SK-N-SH treated with all-trans-retinoic acid at 6 μM for 48 hours (cell line): ENCODE measurements around the gene ZNF681.

ENCODE experiments used
- ATAC-seq: fragments of 200-7000 bp; cut with Tn5 transposase; 3 replicates; pipeline ENCODE4 v1.9.1; 2020; ENCODE audit warnings: mild to moderate bottlenecking, moderate library complexity
- ARNTL ChIP-seq: fragments of 450-650 bp; formaldehyde crosslinking; IDR thresholded peaks from 2 replicates; pipeline ENCODE4 v1.5.0; 2020; ENCODE audit warnings: low read depth, mild to moderate bottlenecking, moderate library complexity, borderline replicate concordance
- CREB5 ChIP-seq: fragments of 250-450 bp; sonication (Bioruptor Pico); IDR thresholded peaks from 2 replicates; pipeline ENCODE4 v1.5.1; 2020; ENCODE audit warnings: low read depth, mild to moderate bottlenecking, moderate library complexity
- CSDC2 ChIP-seq: fragments of 250-450 bp; sonication (Bioruptor Pico); IDR thresholded peaks from 2 replicates; pipeline ENCODE4 v1.5.0; 2020; ENCODE audit warnings: mild to moderate bottlenecking, moderate library complexity
- ESRRG ChIP-seq: fragments of 250-450 bp; sonication (Bioruptor Pico); IDR thresholded peaks from 2 replicates; pipeline ENCODE4 v1.6.1; 2021; ENCODE audit warnings: mild to moderate bottlenecking
- GLIS3 ChIP-seq: fragments of 250-450 bp; sonication (Bioruptor Pico); IDR thresholded peaks from 2 replicates; pipeline ENCODE4 v1.5.0; 2020; ENCODE audit warnings: mild to moderate bottlenecking, moderate library complexity
- ISL1 ChIP-seq: fragments of 250-450 bp; sonication (Bioruptor Pico); IDR thresholded peaks from 2 replicates; pipeline ENCODE4 v2.1.2; 2022; ENCODE audit warnings: mild to moderate bottlenecking, moderate library complexity
- PATZ1 ChIP-seq: fragments of 250-450 bp; sonication (Bioruptor Pico); IDR thresholded peaks from 2 replicates; pipeline ENCODE4 v1.8.0; 2020; ENCODE audit warnings: mild to moderate bottlenecking, moderate library complexity, borderline replicate concordance
- POU6F1 ChIP-seq: fragments of 250-450 bp; sonication (Bioruptor Pico); IDR thresholded peaks from 2 replicates; pipeline ENCODE4 v1.8.0; 2021; ENCODE audit warnings: low read depth, mild to moderate bottlenecking, moderate library complexity, borderline replicate concordance
- PPARA ChIP-seq: fragments of 250-450 bp; sonication (Bioruptor Pico); IDR thresholded peaks from 2 replicates; pipeline ENCODE4 v1.5.0; 2020; ENCODE audit warnings: mild to moderate bottlenecking, borderline replicate concordance
- RARB ChIP-seq: fragments of 250-450 bp; sonication (Bioruptor Pico); IDR thresholded peaks from 2 replicates; pipeline ENCODE4 v1.8.0; 2021; ENCODE audit warnings: mild to moderate bottlenecking, moderate library complexity
- SNAI2 ChIP-seq: fragments of 250-450 bp; sonication (Bioruptor Pico); IDR thresholded peaks from 2 replicates; pipeline ENCODE4 v1.5.0; 2020; ENCODE audit warnings: mild to moderate bottlenecking, moderate library complexity
- TCF4 ChIP-seq: fragments of 250-450 bp; sonication (Bioruptor Pico); IDR thresholded peaks from 2 replicates; pipeline ENCODE4 v1.8.0; 2021; ENCODE audit warnings: mild to moderate bottlenecking, moderate library complexity, borderline replicate concordance
- TOX ChIP-seq: fragments of 250-450 bp; sonication (Bioruptor Pico); IDR thresholded peaks from 2 replicates; pipeline ENCODE4 v1.8.0; 2021; ENCODE audit warnings: mild to moderate bottlenecking, moderate library complexity, borderline replicate concordance
- TSHZ2 ChIP-seq: fragments of 250-450 bp; sonication (Bioruptor Pico); IDR thresholded peaks from 2 replicates; pipeline ENCODE4 v1.5.0; 2020; ENCODE audit warnings: mild to moderate bottlenecking, moderate library complexity
- ZC3H10 ChIP-seq: fragments of 250-450 bp; sonication (Bioruptor Pico); IDR thresholded peaks from 2 replicates; pipeline ENCODE4 v1.5.1; 2021; ENCODE audit warnings: mild to moderate bottlenecking, moderate library complexity
- ZFP3 ChIP-seq: fragments of 250-450 bp; sonication (Bioruptor Pico); IDR thresholded peaks from 2 replicates; pipeline ENCODE4 v1.5.0; 2020; ENCODE audit warnings: mild to moderate bottlenecking, moderate library complexity
- ZFP30 ChIP-seq: fragments of 450-650 bp; formaldehyde crosslinking; IDR thresholded peaks from 2 replicates; pipeline ENCODE4 v1.5.0; 2022; ENCODE audit warnings: mild to moderate bottlenecking, moderate library complexity
- ZNF565 ChIP-seq: fragments of 450-650 bp; formaldehyde crosslinking; conservative IDR thresholded peaks from 2 replicates; pipeline ENCODE4 v1.5.0; 2020; ENCODE audit warnings: low read depth, mild to moderate bottlenecking, moderate library complexity
- ZNF70 ChIP-seq: fragments of 450-650 bp; formaldehyde crosslinking; IDR thresholded peaks from 2 replicates; pipeline ENCODE4 v1.5.0; 2020; ENCODE audit warnings: mild to moderate bottlenecking, moderate library complexity
- ZNF8 ChIP-seq: fragments of 450-650 bp; formaldehyde crosslinking; IDR thresholded peaks from 2 replicates; pipeline ENCODE4 v1.5.0; 2020; ENCODE audit warnings: mild to moderate bottlenecking, moderate library complexity
- TF ChIP-seq, protein P1 (sequence below): fragments of 250-450 bp; sonication (Bioruptor Pico); IDR thresholded peaks from 2 replicates; pipeline ENCODE4 v1.5.1; 2021; ENCODE audit warnings: mild to moderate bottlenecking, moderate library complexity

The ZNF681 gene

GRCh38 chr19:23787106-23787505 is 28.4 kb upstream of the ZNF681 start:
- no peak for ATAC-seq
- TF ChIP-seq CREB5 (no peak), GLIS3 (CRISPR knock-in tag) (no peak)

GRCh38 chr19:23785982-23786381 is 27.3 kb upstream of the ZNF681 start:
- no peak for TF ChIP-seq ARNTL (CRISPR knock-in tag)
- TF ChIP-seq, all 23 proteins: peak for 0
- ATAC-seq, result no peak

- no peak for TF ChIP-seq ARNTL (CRISPR knock-in tag)
- no peak for TF ChIP-seq SNAI2 (CRISPR knock-in tag)
- no peak for TF ChIP-seq ESRRG (CRISPR knock-in tag)
- TF ChIP-seq ZFP30 (CRISPR knock-in tag), result no peak
- no peak for TF ChIP-seq PPARA (CRISPR knock-in tag)
- no peak for TF ChIP-seq TSHZ2 (CRISPR knock-in tag)
- no peak for TF ChIP-seq ZFP3 (CRISPR knock-in tag)
- no peak for TF ChIP-seq CREB5
- no peak for TF ChIP-seq ZNF565 (CRISPR knock-in tag)
- no peak for TF ChIP-seq CSDC2 (CRISPR knock-in tag)
- TF ChIP-seq RARB, result no peak
- TF ChIP-seq ZC3H10 (CRISPR knock-in tag), result no peak
- no peak for ATAC-seq
Observed at GRCh38 chr19:23784274-23784673, 25.6 kb upstream of the ZNF681 start.

DNA sequence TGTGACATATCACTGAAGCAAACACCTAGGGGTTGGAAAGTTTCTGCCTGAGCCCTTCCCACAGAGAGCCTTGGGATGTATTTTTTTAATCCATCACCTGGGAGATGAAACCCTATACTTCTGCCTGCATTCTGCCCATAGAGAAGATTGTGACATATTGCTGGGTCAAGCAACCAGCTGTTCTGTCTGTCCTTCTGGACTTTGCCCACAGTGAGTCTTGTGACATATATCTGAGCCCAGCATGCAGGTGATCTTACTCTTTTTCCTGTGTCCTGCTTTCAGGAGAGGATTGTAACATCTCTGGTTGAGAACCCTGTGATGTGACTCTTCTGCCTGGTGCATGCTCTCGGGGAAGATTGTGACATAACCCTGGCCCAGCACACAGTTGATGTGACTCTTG is 24.9 kb upstream of the ZNF681 start:
- no peak for ATAC-seq

More for the DNA sequence above, 24.9 kb upstream of the ZNF681 start:
- no peak for TF ChIP-seq ZNF8 (CRISPR knock-in tag)
- TF ChIP-seq, protein P1, sequence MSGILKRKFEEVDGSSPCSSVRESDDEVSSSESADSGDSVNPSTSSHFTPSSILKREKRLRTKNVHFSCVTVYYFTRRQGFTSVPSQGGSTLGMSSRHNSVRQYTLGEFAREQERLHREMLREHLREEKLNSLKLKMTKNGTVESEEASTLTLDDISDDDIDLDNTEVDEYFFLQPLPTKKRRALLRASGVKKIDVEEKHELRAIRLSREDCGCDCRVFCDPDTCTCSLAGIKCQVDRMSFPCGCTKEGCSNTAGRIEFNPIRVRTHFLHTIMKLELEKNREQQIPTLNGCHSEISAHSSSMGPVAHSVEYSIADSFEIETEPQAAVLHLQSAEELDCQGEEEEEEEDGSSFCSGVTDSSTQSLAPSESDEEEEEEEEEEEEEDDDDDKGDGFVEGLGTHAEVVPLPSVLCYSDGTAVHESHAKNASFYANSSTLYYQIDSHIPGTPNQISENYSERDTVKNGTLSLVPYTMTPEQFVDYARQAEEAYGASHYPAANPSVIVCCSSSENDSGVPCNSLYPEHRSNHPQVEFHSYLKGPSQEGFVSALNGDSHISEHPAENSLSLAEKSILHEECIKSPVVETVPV (CRISPR knock-in tag), result no peak
- no peak for TF ChIP-seq ESRRG (CRISPR knock-in tag)
- no peak for TF ChIP-seq TOX (CRISPR knock-in tag)
- TF ChIP-seq CSDC2 (CRISPR knock-in tag), result no peak
- no peak for TF ChIP-seq TSHZ2 (CRISPR knock-in tag)
- TF ChIP-seq TCF4 (CRISPR knock-in tag), result no peak
- no peak for TF ChIP-seq CREB5
- no peak for TF ChIP-seq PATZ1 (CRISPR knock-in tag)
- TF ChIP-seq ARNTL (CRISPR knock-in tag), result no peak
- TF ChIP-seq POU6F1 (CRISPR knock-in tag), result no peak
- no peak for TF ChIP-seq RARB
- no peak for TF ChIP-seq PPARA (CRISPR knock-in tag)
- TF ChIP-seq ISL1 (CRISPR knock-in tag), result no peak
- TF ChIP-seq ZNF70 (CRISPR knock-in tag), result no peak
- no peak for TF ChIP-seq SNAI2 (CRISPR knock-in tag)
- TF ChIP-seq GLIS3 (CRISPR knock-in tag), result no peak
- no peak for TF ChIP-seq ZNF565 (CRISPR knock-in tag)
- TF ChIP-seq, all 23 proteins: peak for 0
